ENCODE data around the gene RARA.

GRCh38 chr17:40347319-40348135, 38.5 kb downstream of the RARA start:
- TF ChIP-seq POLR2AphosphoS5 (IDR thresholded peaks at IDR 0.05; ENCODE audit: borderline replicate concordance, low read depth, low read length) (no peak), EZH2 (IDR thresholded peaks at IDR 0.05) (no peak), FOXP2 (optimal IDR thresholded peaks at IDR 0.05; ENCODE audit: control extremely low read depth, extremely low read length, insufficient read depth) (no peak)
